Aorta (tissue), 5 donors: ENCODE results near the gene CDHR2. TPM values are rescaled to one million over a fixed set of nuclear protein-coding genes. Genes with fewer than 3 reads are reported as not detected.
A peak's percentile ranks its signal among the peaks of the same experiment; 100 is the strongest.

Experiments
- ATAC-seq: fragments of 200-7000 bp; cut with Tn5 transposase; one replicate; pipeline ENCODE4 v1.9.1; 2022; ENCODE audit warnings: moderate library complexity; ENCODE audit not compliant: low FRiP score
- DNase-seq, 2 donors: peaks; one replicate each; pipeline ENCODE4 v3.0.0-alpha.2; 2020
- H3K27ac ChIP-seq, 2 donors: one replicate each; pipeline ENCODE4 v1.5.1; 2013; ENCODE audit warnings: low read length in 2 of 2, mild to moderate bottlenecking in 2 of 2, moderate library complexity in 2 of 2, control low read depth in 1 of 2, inconsistent platforms in 1 of 2, low read depth in 1 of 2
- H3K27me3 ChIP-seq, 2 donors: one replicate each; pipeline ENCODE4 v1.6.1; 2013; ENCODE audit warnings: control low read depth in 1 of 2, low read length in 1 of 2, mild to moderate bottlenecking in 1 of 2, moderate library complexity in 1 of 2; ENCODE audit not compliant: insufficient read depth in 2 of 2, control insufficient read depth in 1 of 2
- H3K36me3 ChIP-seq, 2 donors: one replicate each; pipeline ENCODE4 v1.6.1; 2013; ENCODE audit warnings: control low read depth in 1 of 2, low read length in 1 of 2, mild to moderate bottlenecking in 1 of 2; ENCODE audit not compliant: insufficient read depth in 2 of 2, control insufficient read depth in 1 of 2
- H3K4me1 ChIP-seq, 2 donors: one replicate each; pipeline ENCODE4 v1.6.1; 2013; ENCODE audit warnings: low read length in 2 of 2, control low read depth in 1 of 2, mild to moderate bottlenecking in 1 of 2, moderate library complexity in 1 of 2; ENCODE audit not compliant: insufficient read depth in 2 of 2, control insufficient read depth in 1 of 2
- H3K4me3 ChIP-seq, 2 donors: one replicate each; pipeline ENCODE4 v1.5.1; 2013; ENCODE audit warnings: low read length in 2 of 2, control low read depth in 1 of 2, mild to moderate bottlenecking in 1 of 2
- H3K9me3 ChIP-seq: one replicate; pipeline ENCODE4 v1.6.1; 2013; ENCODE audit warnings: mild to moderate bottlenecking, low read length; ENCODE audit not compliant: control insufficient read depth
- WGBS, 2 donors: extraction: QIAGEN DNeasy Blood & Tissue Kit; methylation state at CpG; one replicate each; pipeline ENCODE4 v1.1.7; 2013; 5-methylcytosine and 5-hydroxymethylcytosine counted together
- intact Hi-C, 2 donors: fragments of 100-400 bp; cut with DNase I; formaldehyde crosslinking; loops; one replicate each; pipeline versions ENCODE4 v1.14.2 to v1.15.0; 2022
- polyA plus RNA-seq, 2 donors: library from polyadenylated mRNA; stranded (reverse); fragments of 200-250 nt; gene quantifications; one replicate each; pipeline ENCODE4 v1.2.3, GENCODE V29; 2013
- total RNA-seq, 2 donors: library from RNA; stranded (reverse); fragmentation: NEBNext Ultra II Directional; extraction: Animal tissue kit (Norgen Biotek cat#: 25700); gene quantifications; one replicate each; pipeline ENCODE4 v1.2.1, GENCODE V29; 2021
- donor health status: healthy with polysubstance abuse.
- donor health status: Bipolar disorder and iron deficiency.
- donor health status: DM: no; HTN: no; CAD: no.
- donor health status: DM: no; HTN: no; CAD: no.
- donor health status: DM: yes; HTN: yes; CAD: no.

Gene CDHR2
- total and polyA plus RNA-seq, 4 donors = 0.08 to 21.5 TPM; not detected in 2

DNA sequence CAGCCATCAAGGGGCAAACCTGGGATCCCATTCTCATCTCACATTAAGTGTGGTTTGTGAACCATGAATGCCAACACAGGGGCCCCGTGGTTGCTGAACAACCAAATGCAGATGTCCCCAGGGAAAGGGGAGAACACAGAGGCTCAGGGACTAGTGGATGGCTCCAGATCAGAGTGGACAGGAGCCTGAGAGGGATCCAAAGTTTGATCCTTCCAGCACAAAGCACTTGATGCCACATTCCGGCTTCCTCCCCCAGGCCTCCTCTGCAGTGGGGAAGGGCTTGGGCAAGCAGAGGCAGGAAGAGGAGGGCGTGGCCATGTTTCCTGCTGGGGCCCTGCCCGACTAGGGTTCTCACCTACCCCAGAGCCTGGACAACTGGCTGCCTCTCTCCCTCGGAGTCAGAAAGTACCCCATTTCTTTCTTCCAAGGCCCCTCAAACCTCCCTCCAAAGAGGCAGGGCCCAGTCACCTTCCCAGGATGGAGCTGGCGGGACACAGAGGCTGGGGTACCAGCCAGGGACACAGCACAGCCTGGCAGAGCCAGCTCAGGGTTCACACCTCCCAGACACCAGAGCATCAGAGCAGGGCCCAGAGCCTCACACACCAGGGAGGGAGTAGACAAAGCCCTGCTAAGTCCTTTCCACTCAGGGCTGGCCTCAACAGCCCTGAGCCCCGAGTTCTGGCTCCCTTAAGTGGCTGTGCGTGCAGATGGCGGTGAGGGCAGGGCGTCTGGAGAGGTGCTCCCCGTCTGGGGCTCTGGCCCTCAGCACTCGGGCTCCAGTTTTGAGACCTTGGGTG, 7.6 kb upstream of the CDHR2 start:
- no peak for ATAC-seq

DNA sequence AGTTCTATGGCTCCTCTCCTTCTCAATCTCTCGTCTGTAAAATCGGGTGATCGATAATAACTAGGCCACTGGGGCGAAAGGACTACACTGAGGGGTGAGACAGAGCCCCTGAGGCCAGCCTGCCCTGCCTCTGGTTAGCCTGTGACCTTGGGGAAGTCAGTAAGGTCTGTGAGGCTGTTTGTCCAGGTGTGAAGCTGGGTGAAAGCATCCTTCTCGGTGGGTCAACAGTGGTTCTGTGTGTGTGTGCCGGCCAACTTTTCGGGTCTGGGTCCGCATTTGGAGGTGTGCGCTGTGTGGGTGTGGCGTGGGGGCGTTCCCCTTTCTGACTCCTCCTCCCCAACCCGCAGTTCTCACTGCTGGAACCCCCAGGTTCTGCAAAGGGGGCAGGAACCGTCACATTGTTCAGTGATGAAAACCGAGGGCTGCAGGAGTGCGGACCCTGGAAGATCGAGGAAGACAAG, 7.0 kb upstream of the CDHR2 start:
- ATAC-seq (no peak), DNase-seq (no peak)
- Histone ChIP-seq H3K4me1 (no peaks in the 10 kb centered on the region), H3K4me3 (no peak overlapping the region), H3K36me3 (no peaks in the 10 kb centered on the region), H3K27me3 (no peaks in the 10 kb centered on the region), H3K27ac (no peak overlapping the region), H3K9me3 (no peaks in the 10 kb centered on the region)
- WGBS, 2 donors = 73 to 84% methylated on average over 15 to 16 of the region's 16 CpGs
- intact Hi-C loops = loop anchor here in 1 of 2 donors (5.0 kb wide), 2 partner anchors 105 to 155 kb away; partner anchors contain the start of genes HIGD2A, NOP16 and TSPAN17

More for the DNA sequence above, 7.6 kb upstream of the CDHR2 start:
- intact Hi-C loops = loop anchor here in 1 of 2 donors (5.0 kb wide), 2 partner anchors 106 to 154 kb away; partner anchors contain the start of genes HIGD2A, NOP16 and TSPAN17
- Histone ChIP-seq H3K9me3 (no peaks in the 10 kb centered on the region), H3K4me3 (no peak overlapping the region), H3K27ac (no peak overlapping the region), H3K27me3 (no peaks in the 10 kb centered on the region), H3K4me1 (no peaks in the 10 kb centered on the region), H3K36me3 (no peaks in the 10 kb centered on the region)
- 64 to 76% methylated on average over 12 of the region's 12 CpGs for WGBS, 2 donors
- DNase-seq = peak in 1 of 2 donors; percentile 76

GRCh38 chr5:176542596-176543427, 6.3 kb upstream of the CDHR2 start:
- H3K4me1 ChIP-seq = no peaks in the 10 kb centered on the region
- peak overlapping the region; percentile 45 to 63 for H3K4me3 ChIP-seq
- 2 to 4% methylated on average over 73 to 110 of the region's 110 CpGs for WGBS, 2 donors
- no peaks in the 10 kb centered on the region for H3K9me3 ChIP-seq
- DNase-seq (no peak), ATAC-seq (no peak)
- no peaks in the 10 kb centered on the region for H3K27me3 ChIP-seq
- no peaks in the 10 kb centered on the region for H3K36me3 ChIP-seq
- H3K27ac ChIP-seq = no peak overlapping the region
- intact Hi-C loops = loop anchor here in 1 of 2 donors (5.0 kb wide), 2 partner anchors 104 to 156 kb away; partner anchors contain the start of genes HIGD2A, NOP16 and TSPAN17

DNA sequence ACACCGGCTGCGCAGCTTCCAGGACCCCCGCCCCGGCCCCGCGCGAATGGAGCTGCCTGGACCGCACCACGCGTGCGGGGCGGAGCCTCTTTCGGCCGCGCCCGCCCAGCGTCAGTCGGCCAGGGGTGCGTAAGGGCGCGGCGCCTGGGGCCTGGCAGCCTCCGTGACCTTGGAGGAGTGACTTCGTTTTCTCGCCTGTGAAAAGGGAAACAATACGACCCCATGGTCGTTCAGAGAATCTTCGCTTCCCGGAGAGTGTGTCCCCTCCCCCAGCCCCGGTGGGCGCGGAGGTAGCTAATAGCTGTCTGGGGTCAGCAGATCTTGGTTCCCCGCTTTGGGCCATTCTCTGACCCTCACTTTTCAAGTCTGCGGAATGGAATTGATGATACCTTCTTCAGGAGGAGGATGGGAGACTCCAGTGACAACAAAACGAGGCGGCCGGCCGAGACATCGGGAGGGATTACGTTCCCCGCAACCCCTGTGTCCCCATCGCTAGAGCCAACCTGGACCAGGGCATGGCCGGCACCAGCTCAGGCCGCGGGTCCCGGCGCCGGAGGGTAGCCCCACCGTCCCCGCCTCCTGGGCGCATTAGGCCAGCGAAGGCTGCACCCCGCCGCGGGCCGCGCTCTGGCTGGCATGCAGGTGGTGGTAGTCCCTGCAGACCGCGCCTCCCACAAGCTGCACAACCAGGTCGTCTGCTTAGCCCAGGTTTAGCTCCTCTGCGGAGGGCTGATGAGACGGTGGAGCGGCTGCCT, 5.5 kb upstream of the CDHR2 start:
- H3K4me1 ChIP-seq = no peaks in the 10 kb centered on the region
- peak overlapping the region; percentile 45 to 63 for H3K4me3 ChIP-seq
- H3K36me3 ChIP-seq = no peaks in the 10 kb centered on the region
- intact Hi-C loops = loop anchor here in 1 of 2 donors (5.0 kb wide), 2 partner anchors 104 to 156 kb away; partner anchors contain the start of genes HIGD2A, NOP16 and TSPAN17
- peak overlapping the region in 1 of 2 donors; percentile 16 for H3K27ac ChIP-seq
- no peaks in the 10 kb centered on the region for H3K27me3 ChIP-seq
- 1% methylated on average over 54 to 63 of the region's 63 CpGs for WGBS, 2 donors
- H3K9me3 ChIP-seq = no peaks in the 10 kb centered on the region
- ATAC-seq (peak; percentile 88), DNase-seq (peak; percentile 78 to 89)

GRCh38 chr5:176545388-176545736, 3.8 kb upstream of the CDHR2 start:
- Histone ChIP-seq H3K4me3 (no peak overlapping the region), H3K36me3 (no peaks in the 10 kb centered on the region), H3K27me3 (no peaks in the 10 kb centered on the region), H3K27ac (no peak overlapping the region), H3K4me1 (no peaks in the 10 kb centered on the region), H3K9me3 (no peaks in the 10 kb centered on the region)
- 96 to 98% methylated on average over 6 of the region's 6 CpGs for WGBS, 2 donors
- DNase-seq (no peak), ATAC-seq (no peak)
- intact Hi-C loops = no loop called here

GRCh38 chr5:176545737-176546509, 3.2 kb upstream of the CDHR2 start:
- intact Hi-C loops = no loop called here
- no peaks in the 10 kb centered on the region for H3K4me1 ChIP-seq
- H3K4me3 ChIP-seq = no peak overlapping the region
- ATAC-seq (no peak), DNase-seq (peak in 1 of 2 donors; percentile 70)
- H3K9me3 ChIP-seq = no peaks in the 10 kb centered on the region
- WGBS, 2 donors = 83 to 85% methylated on average over 13 of the region's 13 CpGs
- H3K27me3 ChIP-seq = no peaks in the 10 kb centered on the region
- no peaks in the 10 kb centered on the region for H3K36me3 ChIP-seq
- no peak overlapping the region for H3K27ac ChIP-seq

DNA sequence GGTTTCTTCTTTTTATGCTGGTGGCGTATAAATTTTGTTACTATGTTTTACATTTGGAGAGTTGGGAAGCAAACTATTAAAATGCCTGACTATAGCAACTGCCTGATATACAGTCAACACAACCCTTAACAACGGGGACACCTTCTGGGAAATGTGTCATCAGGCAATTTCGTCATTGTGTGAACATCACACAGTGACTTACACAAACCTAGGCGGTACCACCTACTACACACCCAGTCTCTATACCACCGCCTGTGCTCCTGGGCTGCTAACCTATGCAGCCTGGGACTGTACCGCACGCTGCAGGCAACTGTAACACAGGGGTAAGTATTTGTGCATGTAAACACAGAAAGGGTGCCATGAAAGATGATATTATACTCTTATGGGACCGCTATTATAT, 1.3 kb upstream of the CDHR2 start:
- H3K27ac ChIP-seq = no peak overlapping the region
- intact Hi-C loops = no loop called here
- H3K27me3 ChIP-seq = no peaks in the 10 kb centered on the region
- ATAC-seq (no peak), DNase-seq (no peak)
- H3K4me1 ChIP-seq = no peaks in the 10 kb centered on the region
- no peaks in the 10 kb centered on the region for H3K36me3 ChIP-seq
- H3K4me3 ChIP-seq = no peak overlapping the region
- H3K9me3 ChIP-seq = no peaks in the 10 kb centered on the region
- WGBS, 2 donors = 78 to 79% methylated on average over 8 of the region's 8 CpGs
